Renal cortical epithelial cell (primary cell): ENCODE measurements around the gene CD79A. TPM values are rescaled to one million over a fixed set of nuclear protein-coding genes. Genes with fewer than 3 reads are reported as not detected.

ENCODE experiments used
- total RNA-seq: library from RNA; depleted of rRNA; stranded (reverse); fragments of >200 nt; gene quantifications from 2 replicates; pipeline ENCODE4 v1.2.3, GENCODE V29; 2014

Gene CD79A
- total RNA-seq, 1 donor from 2014 or later = 0.10 TPM

Other genes with a start within 250 kb of the CD79A start
- gene CEACAM7, start 189.0 kb upstream of the CD79A start, total RNA-seq = not detected in 2 replicates
- not detected in 2 replicates for gene CEACAM5, start 168.7 kb upstream of the CD79A start, total RNA-seq
- 0.17 TPM in 1 of 2 replicates, not detected in the other for gene CEACAM6, start 121.7 kb upstream of the CD79A start, total RNA-seq
- not detected in 2 replicates for gene CEACAM3, start 80.7 kb upstream of the CD79A start, total RNA-seq
- not detected in 2 replicates for gene LYPD4, start 32.6 kb upstream of the CD79A start, total RNA-seq
- not detected in 2 replicates for gene DMRTC2, start 32.2 kb upstream of the CD79A start, total RNA-seq
- 1,170 and 2,293 TPM in 2 replicates for gene RPS19, start 17.0 kb upstream of the CD79A start, total RNA-seq
- gene ARHGEF1, start 5.9 kb downstream of the CD79A start, total RNA-seq = 34.7 and 36.3 TPM in 2 replicates
- gene ERFL, start 51.2 kb downstream of the CD79A start, total RNA-seq = not detected in 2 replicates
- gene RABAC1, start 82.0 kb downstream of the CD79A start, total RNA-seq = 71.8 and 108 TPM in 2 replicates
- gene ATP1A3, start 117.0 kb downstream of the CD79A start, total RNA-seq = 0.05 and 0.17 TPM in 2 replicates
- 1.2 and 27.0 TPM in 2 replicates for gene GRIK5, start 192.9 kb downstream of the CD79A start, total RNA-seq
- gene ZNF574, start 198.9 kb downstream of the CD79A start, total RNA-seq = 9.6 and 20.5 TPM in 2 replicates